CD14-positive monocyte (primary cell): ENCODE data around the gene MDK. TPM values are rescaled to one million over a fixed set of nuclear protein-coding genes. Genes with fewer than 3 reads are reported as not detected.

Experiments used
- DNase-seq, 3 donors: peaks; one replicate each; pipeline ENCODE4 v3.0.0-alpha.2; 2011 to 2022
- H2AFZ ChIP-seq: 2 replicates; pipeline ENCODE4 v1.6.0; 2012; ENCODE audit warnings: mild to moderate bottlenecking, low read depth, low read length, inconsistent platforms; ENCODE audit not compliant: insufficient read depth, poor library complexity, severe bottlenecking
- H3K27ac ChIP-seq, 2 donors: 1 replicate in 1 of 2; 2 replicates in 1 of 2; pipeline ENCODE4 v1.5.1; 2012 to 2013; ENCODE audit warnings: low read length in 2 of 2, control low read depth in 1 of 2, inconsistent platforms in 1 of 2, low read depth in 1 of 2, mild to moderate bottlenecking in 1 of 2
- H3K27me3 ChIP-seq, 2 donors: one replicate each; pipeline versions ENCODE4 v1.6.0 to v1.6.1; 2011 to 2013; ENCODE audit warnings: low read length in 2 of 2; ENCODE audit not compliant: control insufficient read depth in 2 of 2, insufficient read depth in 2 of 2
- H3K36me3 ChIP-seq, 2 donors: replicated peaks in 1 of 2; 1 replicate in 1 of 2; 2 replicates in 1 of 2; pipeline versions ENCODE4 v1.5.1 to v1.6.1; 2012 to 2013; ENCODE audit warnings: low read length in 2 of 2, control low read depth in 1 of 2, inconsistent platforms in 1 of 2, mild to moderate bottlenecking in 1 of 2; ENCODE audit not compliant: insufficient read depth in 2 of 2, control insufficient read depth in 1 of 2
- H3K4me1 ChIP-seq, 2 donors: 1 replicate in 1 of 2; 2 replicates in 1 of 2; pipeline versions ENCODE4 v1.5.1 to v1.6.1; 2012 to 2013; ENCODE audit warnings: low read length in 2 of 2, control low read depth in 1 of 2, inconsistent platforms in 1 of 2, mild to moderate bottlenecking in 1 of 2, moderate library complexity in 1 of 2; ENCODE audit not compliant: insufficient read depth in 2 of 2, control insufficient read depth in 1 of 2
- H3K4me2 ChIP-seq: replicated peaks from 2 replicates; pipeline ENCODE3; 2012; ENCODE audit warnings: low read length, moderate library complexity, mild to moderate bottlenecking; ENCODE audit not compliant: poor library complexity, severe bottlenecking; ENCODE audit errors: extremely low read depth
- H3K4me3 ChIP-seq, 3 experiments: fragments of 200-600 bp in 1 of 3; sonication (generic) in 1 of 3; replicated peaks in 1 of 3; 1 replicate in 2 of 3; 2 replicates in 1 of 3; pipeline ENCODE4 v1.5.1; 2011 to 2013; ENCODE audit warnings: low read length in 3 of 3, mild to moderate bottlenecking in 3 of 3, control low read depth in 2 of 3, low read depth in 2 of 3, inconsistent platforms in 1 of 3, moderate library complexity in 1 of 3
- H3K79me2 ChIP-seq: 2 replicates; pipeline ENCODE4 v1.6.0; 2012; ENCODE audit warnings: mild to moderate bottlenecking, control low read depth, inconsistent platforms, low read length, moderate library complexity; ENCODE audit not compliant: insufficient read depth
- H3K9ac ChIP-seq: 2 replicates; pipeline ENCODE4 v1.6.0; 2017; ENCODE audit warnings: low read length, mild to moderate bottlenecking; ENCODE audit not compliant: insufficient read depth, poor library complexity, severe bottlenecking
- H3K9me3 ChIP-seq, 2 donors: replicated peaks in 1 of 2; 1 replicate in 1 of 2; 2 replicates in 1 of 2; pipeline versions ENCODE4 v1.5.1 to v1.6.1; 2012 to 2013; ENCODE audit warnings: low read length in 2 of 2, control low read depth in 1 of 2; ENCODE audit not compliant: control insufficient read depth in 1 of 2, insufficient read depth in 1 of 2
- H4K20me1 ChIP-seq: 2 replicates; pipeline ENCODE4 v1.6.0; 2012; ENCODE audit warnings: mild to moderate bottlenecking, low read length, control low read depth, moderate library complexity; ENCODE audit not compliant: insufficient read depth
- H3K27ac Mint-ChIP-seq, 7 donors: one replicate each; pipeline ENCODE4 v1.8.0; 2020; ENCODE audit warnings: mild to moderate bottlenecking in 7 of 7, mixed read lengths in 7 of 7, moderate library complexity in 6 of 7, inconsistent platforms in 2 of 7
- H3K27me3 Mint-ChIP-seq, 3 donors: one replicate each; pipeline ENCODE4 v1.8.0; 2021 to 2022; ENCODE audit warnings: low read depth in 3 of 3, mild to moderate bottlenecking in 3 of 3, mixed read lengths in 3 of 3, moderate library complexity in 3 of 3, inconsistent platforms in 1 of 3
- H3K36me3 Mint-ChIP-seq, 2 donors: one replicate each; pipeline ENCODE4 v1.8.0; 2020; ENCODE audit warnings: mixed read lengths in 2 of 2, inconsistent platforms in 1 of 2, mild to moderate bottlenecking in 1 of 2
- H3K4me1 Mint-ChIP-seq: one replicate; pipeline ENCODE4 v1.8.0; 2020; ENCODE audit warnings: mild to moderate bottlenecking, mixed read lengths
- H3K4me3 Mint-ChIP-seq, 2 donors: one replicate each; pipeline ENCODE4 v1.8.0; 2020; ENCODE audit warnings: mild to moderate bottlenecking in 2 of 2, mixed read lengths in 2 of 2, moderate library complexity in 1 of 2
- H3K9me3 Mint-ChIP-seq, 7 donors: one replicate each; pipeline ENCODE4 v1.8.0; 2020 to 2022; ENCODE audit warnings: mixed read lengths in 7 of 7, mild to moderate bottlenecking in 6 of 7, moderate library complexity in 6 of 7, inconsistent platforms in 2 of 7
- CTCF ChIP-seq: fragments of 200-600 bp; IDR thresholded peaks from one replicate; pipeline ENCODE4 v1.8.0; 2022; ENCODE audit warnings: antibody characterized with exemption, mild to moderate bottlenecking
- WGBS: methylation state at CpG from one replicate; pipeline ENCODE4 v1.1.5; 2013; ENCODE audit warnings: missing lambda C conversion rate; ENCODE audit not compliant: insufficient coverage; 5-methylcytosine and 5-hydroxymethylcytosine counted together
- intact Hi-C, 2 donors: fragments of 100-400 bp; cut with micrococcal nuclease; formaldehyde crosslinking; loops; one replicate each; pipeline versions ENCODE4 v1.15.0 to v1.15.1; 2023
- polyA plus RNA-seq, 3 donors: library from polyadenylated mRNA; depleted of rRNA in 1 of 3; unstranded in 2 of 3; stranded (reverse) in 1 of 3; fragments of 300-500 nt in 2 of 3; fragments of >200 nt in 1 of 3; fragmentation: Illumina TruSeq in 2 of 3; gene quantifications; 1 replicate in 2 of 3; 2 replicates in 1 of 3; pipeline ENCODE4 v1.2.3, GENCODE V29; 2012 to 2021

Gene MDK
- polyA plus RNA-seq, 3 donors: 2.8 TPM; not detected in 2

GRCh38 chr11:46397526-46397925 is 16.1 kb downstream of the MDK start:
- Histone ChIP-seq H3K9me3 (no peaks in the 10 kb centered on the region), H3K36me3 (peaks cover 23 to 45% of the 10 kb centered on the region in 2 donors)
- H3K27me3 Mint-ChIP-seq: peaks cover 13 to 17% (median 16%) of the 10 kb centered on the region in 3 donors

More at GRCh38 chr11:46397526-46397925, 16.1 kb downstream of the MDK start:
- H3K4me3 Mint-ChIP-seq: no peak overlapping the region
- no peak overlapping the region for H2AFZ ChIP-seq
- DNase-seq: no peak
- H3K27ac Mint-ChIP-seq: no peak overlapping the region
- peaks cover 9% of the 10 kb centered on the region for H3K4me1 Mint-ChIP-seq
- H3K36me3 Mint-ChIP-seq: peaks cover 36 to 47% of the 10 kb centered on the region in 2 donors
- 98% methylated on average over 11 of the region's 19 CpGs for WGBS
- TF ChIP-seq CTCF: no peak
- H3K9ac ChIP-seq: no peak overlapping the region
- H3K4me1 ChIP-seq: peaks cover 7 to 8% of the 10 kb centered on the region in 2 donors
- no peaks in the 10 kb centered on the region for H3K79me2 ChIP-seq
- intact Hi-C loops: no loop called here
- H3K27ac ChIP-seq: no peak overlapping the region
- peaks cover 18% of the 10 kb centered on the region for H4K20me1 ChIP-seq
- H3K9me3 Mint-ChIP-seq: peaks cover 0 to 10% (median 5%) of the 10 kb centered on the region in 7 donors
- no peak overlapping the region for H3K4me3 ChIP-seq
- H3K27me3 ChIP-seq: peaks cover 5 to 13% of the 10 kb centered on the region in 2 donors
- H3K4me2 ChIP-seq: no peak overlapping the region
